Neural cell (in vitro differentiated cells): Measurements from ENCODE around the gene RPL28. TPM values are rescaled to one million over a fixed set of nuclear protein-coding genes. Genes with fewer than 3 reads are reported as not detected.

Experiments
- H2AFZ ChIP-seq: fragments of 200-600, 300-800 bp; sonication (generic), shearing (Covaris generic); 2 replicates; pipeline ENCODE4 v1.6.0; 2014; ENCODE audit warnings: low read depth, mild to moderate bottlenecking, antibody characterized with exemption, low read length, moderate library complexity
- H3F3A ChIP-seq: fragments of 200-600 bp; shearing (Covaris generic); 2 replicates; pipeline ENCODE4 v1.6.1; 2016; ENCODE audit warnings: mild to moderate bottlenecking, moderate library complexity, mixed read lengths, antibody characterized with exemption, low read length; ENCODE audit not compliant: insufficient read depth, poor library complexity, severe bottlenecking
- H3K27ac ChIP-seq: fragments of 200-600, 300-800 bp; sonication (generic), shearing (Covaris generic); 2 replicates; pipeline ENCODE4 v1.5.1; 2014; ENCODE audit warnings: mild to moderate bottlenecking, low read length, moderate library complexity
- H3K27me3 ChIP-seq: fragments of 300-800, 200-600 bp; sonication (generic), shearing (Covaris generic); 2 replicates; pipeline ENCODE4 v1.6.0; 2014; ENCODE audit warnings: mild to moderate bottlenecking, low read depth, low read length, moderate library complexity; ENCODE audit not compliant: insufficient read depth
- H3K36me3 ChIP-seq: fragments of 300-800, 200-600 bp; sonication (generic), shearing (Covaris generic); 2 replicates; pipeline ENCODE4 v1.5.1; 2014; ENCODE audit warnings: mild to moderate bottlenecking, antibody characterized with exemption, low read length, moderate library complexity; ENCODE audit not compliant: insufficient read depth
- H3K4me2 ChIP-seq: fragments of 300-800, 200-600 bp; sonication (generic), shearing (Covaris generic); 2 replicates; pipeline ENCODE4 v1.6.0; 2014; ENCODE audit warnings: mild to moderate bottlenecking, low read length
- H3K4me3 ChIP-seq: fragments of 300-800, 200-600 bp; sonication (generic), shearing (Covaris generic); 2 replicates; pipeline ENCODE4 v1.5.1; 2014; ENCODE audit warnings: mild to moderate bottlenecking, low read length, moderate library complexity
- H3K79me2 ChIP-seq: fragments of 200-600 bp; shearing (Covaris generic); replicated peaks from 2 replicates; pipeline ENCODE4 v1.6.0; 2014; ENCODE audit warnings: mild to moderate bottlenecking, low read length, moderate library complexity; ENCODE audit not compliant: insufficient read depth
- H3K9ac ChIP-seq: fragments of 300-800, 200-600 bp; sonication (generic), shearing (Covaris generic); 2 replicates; pipeline ENCODE4 v1.6.1; 2016; ENCODE audit warnings: mild to moderate bottlenecking, low read length, mixed read lengths
- H3K9me2 ChIP-seq: fragments of 200-600 bp; shearing (Covaris generic); 2 replicates; pipeline ENCODE4 v1.6.1; 2016; ENCODE audit warnings: mild to moderate bottlenecking, low read length, mixed read lengths; ENCODE audit not compliant: insufficient read depth
- H3K9me3 ChIP-seq: fragments of 200-600, 300-800 bp; sonication (generic), shearing (Covaris generic); 2 replicates; pipeline ENCODE4 v1.6.1; 2016; ENCODE audit warnings: mild to moderate bottlenecking, mixed run types, low read length, moderate library complexity, mixed read lengths
- H4K20me1 ChIP-seq: fragments of 200-600 bp; shearing (Covaris generic); 2 replicates; pipeline ENCODE4 v1.6.1; 2016; ENCODE audit warnings: mild to moderate bottlenecking, mixed run types; ENCODE audit not compliant: insufficient read depth
- CTCF ChIP-seq: fragments of 450-650 bp; IDR thresholded peaks from 2 replicates; pipeline ENCODE4 v1.5.1; 2014; ENCODE audit warnings: antibody characterized with exemption, mild to moderate bottlenecking, moderate library complexity; ENCODE audit not compliant: poor library complexity, severe bottlenecking
- EP300 ChIP-seq: fragments of 450-650 bp; conservative IDR thresholded peaks from 2 replicates; pipeline ENCODE4 v1.6.1; 2014; ENCODE audit warnings: antibody characterized with exemption, mild to moderate bottlenecking, moderate library complexity; ENCODE audit not compliant: poor library complexity, severe bottlenecking
- EZH2 ChIP-seq: fragments of 200-600, 300-800 bp; shearing (Covaris generic), sonication (generic); IDR thresholded peaks from 2 replicates; pipeline ENCODE4 v1.6.1; 2014; ENCODE audit warnings: antibody characterized with exemption, low read length, borderline replicate concordance, mild to moderate bottlenecking; ENCODE audit not compliant: insufficient read depth, poor library complexity, severe bottlenecking
- MXI1 ChIP-seq: fragments of 450-650 bp; conservative IDR thresholded peaks from 2 replicates; pipeline ENCODE4 v1.6.1; 2014; ENCODE audit warnings: antibody characterized with exemption, mild to moderate bottlenecking; ENCODE audit not compliant: poor library complexity, severe bottlenecking
- POLR2AphosphoS5 ChIP-seq: IDR thresholded peaks from 2 replicates; pipeline ENCODE4 v1.6.1; 2012
- RAD21 ChIP-seq: fragments of 450-650 bp; conservative IDR thresholded peaks from 2 replicates; pipeline ENCODE4 v1.6.1; 2014; ENCODE audit warnings: antibody characterized with exemption, mild to moderate bottlenecking, moderate library complexity
- REST ChIP-seq: IDR thresholded peaks from 2 replicates; pipeline ENCODE4 v1.6.1; 2012; ENCODE audit warnings: borderline replicate concordance
- SMC3 ChIP-seq: fragments of 450-650 bp; conservative IDR thresholded peaks from 2 replicates; pipeline ENCODE4 v1.6.1; 2014; ENCODE audit warnings: antibody characterized with exemption, mild to moderate bottlenecking, moderate library complexity; ENCODE audit not compliant: poor library complexity
- TAF1 ChIP-seq: IDR thresholded peaks from 2 replicates; pipeline ENCODE4 v1.6.1; 2012; ENCODE audit warnings: low read depth
- polyA plus RNA-seq: library from polyadenylated mRNA; depleted of rRNA; stranded (reverse); fragments of >200 nt; gene quantifications from 2 replicates; pipeline ENCODE4 v1.2.3, GENCODE V29; 2014

Gene RPL28
- polyA plus RNA-seq, 1 donor from 2014 or later = 195 TPM

DNA sequence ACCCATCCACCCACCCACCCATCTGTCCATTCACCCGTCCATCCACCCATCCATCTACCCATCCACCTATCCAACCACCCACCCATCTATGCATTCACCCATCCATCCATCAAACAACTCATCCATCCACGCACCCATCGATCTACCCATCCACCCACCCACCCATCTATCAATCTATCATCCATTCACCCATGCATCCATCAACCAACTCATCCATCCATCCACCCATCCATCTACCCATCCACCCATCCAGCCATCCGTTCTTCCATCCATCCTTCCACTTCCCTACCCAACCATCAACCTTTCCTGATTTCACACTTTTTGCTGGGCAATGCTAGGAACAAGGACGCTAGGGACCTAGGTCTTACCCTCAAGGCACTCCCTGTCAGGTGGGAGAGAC, 3.7 kb upstream of the RPL28 start:
- H3K9ac ChIP-seq = no peak overlapping the region
- no peaks in the 10 kb centered on the region for H3K9me2 ChIP-seq
- no peak overlapping the region for H2AFZ ChIP-seq
- peaks cover 3% of the 10 kb centered on the region for H3K27me3 ChIP-seq
- peaks cover 11% of the 10 kb centered on the region for H3K79me2 ChIP-seq
- no peak overlapping the region for H3K4me2 ChIP-seq
- H3F3A ChIP-seq = no peaks in the 10 kb centered on the region
- peaks cover 7% of the 10 kb centered on the region for H4K20me1 ChIP-seq
- TF ChIP-seq REST = no peak
- no peaks in the 10 kb centered on the region for H3K9me3 ChIP-seq
- no peak overlapping the region for H3K27ac ChIP-seq
- H3K36me3 ChIP-seq = no peaks in the 10 kb centered on the region
- H3K4me3 ChIP-seq = no peak overlapping the region

- Histone ChIP-seq H3K4me3 (no peak overlapping the region), H3K9ac (no peak overlapping the region)
Observed at GRCh38 chr19:55382522-55383054, 3.1 kb upstream of the RPL28 start.

GRCh38 chr19:55383279-55384130, 2.2 kb upstream of the RPL28 start:
- Histone ChIP-seq H3K9me2 (no peaks in the 10 kb centered on the region), H3K4me2 (peak overlapping the region; percentile 19), H2AFZ (no peak overlapping the region), H3K9ac (peak overlapping the region; percentile 48), H3K27ac (peak overlapping the region; percentile 28), H3K4me3 (peak overlapping the region; percentile 56), H3K79me2 (peaks cover 22% of the 10 kb centered on the region), H3K27me3 (peaks cover 3% of the 10 kb centered on the region), H3K36me3 (no peaks in the 10 kb centered on the region), H3F3A (no peaks in the 10 kb centered on the region), H3K9me3 (no peaks in the 10 kb centered on the region), H4K20me1 (peaks cover 19% of the 10 kb centered on the region)
- TF ChIP-seq REST (no peak), POLR2AphosphoS5 (peak; percentile 34), MXI1 (no peak), RAD21 (peak; percentile 38), CTCF (peak; percentile 31), EP300 (no peak), TAF1 (no peak), SMC3 (peak; percentile 31), EZH2 (no peak)

More at GRCh38 chr19:55382522-55383054, 3.1 kb upstream of the RPL28 start:
- H3K79me2 ChIP-seq = peaks cover 17% of the 10 kb centered on the region
- H3K27me3 ChIP-seq = peaks cover 3% of the 10 kb centered on the region
- TF ChIP-seq RAD21 = no peak
- no peak for TF ChIP-seq EP300
- no peak for TF ChIP-seq SMC3
- H2AFZ ChIP-seq = no peak overlapping the region
- H3K9me2 ChIP-seq = no peaks in the 10 kb centered on the region
- no peaks in the 10 kb centered on the region for H3K9me3 ChIP-seq
- peaks cover 12% of the 10 kb centered on the region for H4K20me1 ChIP-seq
- no peaks in the 10 kb centered on the region for H3F3A ChIP-seq
- H3K4me2 ChIP-seq = no peak overlapping the region
- no peaks in the 10 kb centered on the region for H3K36me3 ChIP-seq
- no peak overlapping the region for H3K27ac ChIP-seq
